ENCODE measurements around the gene CLN6.

- TF ChIP-seq POLR2A (IDR thresholded peaks at IDR 0.05; ENCODE audit: low read depth, low read length) (no peak), CTCF (conservative IDR thresholded peaks at IDR 0.05; ENCODE audit: low read depth, low read length) (no peak), MAFK (IDR thresholded peaks at IDR 0.05; ENCODE audit: low read depth, low read length) (no peak), USF2 (IDR thresholded peaks at IDR 0.05; ENCODE audit: low read depth, low read length) (no peak)
Measured at GRCh38 chr15:68192804-68193486, 36.6 kb downstream of the CLN6 start.
